Tibial nerve (tissue), 4 donors: ENCODE data around the gene DNAJC15.

ENCODE experiments used
- EP300 ChIP-seq, 2 donors: sonication (generic); formaldehyde crosslinking; IDR thresholded peaks; one replicate each; pipeline ENCODE4 v1.6.1; 2017; ENCODE audit warnings: antibody characterized with exemption in 2 of 2, mild to moderate bottlenecking in 1 of 2
- POLR2A ChIP-seq, 2 donors: fragments of 450-650 bp; IDR thresholded peaks; one replicate each; pipeline ENCODE4 v1.6.1; 2017; ENCODE audit warnings: antibody characterized with exemption in 2 of 2, mild to moderate bottlenecking in 2 of 2, moderate library complexity in 2 of 2
- TF ChIP-seq, protein P1 (sequence below), 5 experiments: fragments of 200-600 bp in 3 of 5; fragments of 450-650 bp in 2 of 5; sonication (generic) in 3 of 5; IDR thresholded peaks; one replicate each; pipeline ENCODE4 v1.5.1; 2016 to 2019; ENCODE audit warnings: antibody characterized with exemption in 5 of 5, mild to moderate bottlenecking in 3 of 5, moderate library complexity in 2 of 5

DNA sequence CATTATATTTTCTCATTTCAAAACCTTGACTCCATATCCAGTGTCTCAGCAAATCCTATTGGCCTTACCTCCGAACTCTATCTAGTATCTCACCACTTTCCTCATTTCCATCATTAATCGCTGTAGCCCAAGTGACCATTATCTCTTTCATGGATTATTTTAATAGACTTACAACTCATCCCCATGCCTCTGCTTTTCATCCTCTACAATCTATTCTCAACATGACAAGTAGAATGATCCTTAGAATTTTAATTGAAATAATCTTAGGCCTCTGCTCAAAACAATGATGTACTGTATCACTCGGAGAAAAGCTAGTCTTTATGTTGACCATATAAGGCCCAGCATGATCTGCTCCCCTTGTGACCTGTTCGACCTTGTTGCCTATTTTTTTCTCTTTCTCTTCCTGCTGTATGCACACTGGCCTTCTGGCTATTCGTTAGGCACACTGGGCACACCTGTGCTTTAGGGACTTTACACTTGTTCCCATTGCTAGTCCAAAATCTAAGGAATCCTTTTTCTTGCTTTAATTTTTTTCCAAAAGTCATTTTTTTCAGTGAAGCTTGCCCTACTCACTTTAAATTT, 21.4 kb downstream of the DNAJC15 start:
- TF ChIP-seq, protein P1, sequence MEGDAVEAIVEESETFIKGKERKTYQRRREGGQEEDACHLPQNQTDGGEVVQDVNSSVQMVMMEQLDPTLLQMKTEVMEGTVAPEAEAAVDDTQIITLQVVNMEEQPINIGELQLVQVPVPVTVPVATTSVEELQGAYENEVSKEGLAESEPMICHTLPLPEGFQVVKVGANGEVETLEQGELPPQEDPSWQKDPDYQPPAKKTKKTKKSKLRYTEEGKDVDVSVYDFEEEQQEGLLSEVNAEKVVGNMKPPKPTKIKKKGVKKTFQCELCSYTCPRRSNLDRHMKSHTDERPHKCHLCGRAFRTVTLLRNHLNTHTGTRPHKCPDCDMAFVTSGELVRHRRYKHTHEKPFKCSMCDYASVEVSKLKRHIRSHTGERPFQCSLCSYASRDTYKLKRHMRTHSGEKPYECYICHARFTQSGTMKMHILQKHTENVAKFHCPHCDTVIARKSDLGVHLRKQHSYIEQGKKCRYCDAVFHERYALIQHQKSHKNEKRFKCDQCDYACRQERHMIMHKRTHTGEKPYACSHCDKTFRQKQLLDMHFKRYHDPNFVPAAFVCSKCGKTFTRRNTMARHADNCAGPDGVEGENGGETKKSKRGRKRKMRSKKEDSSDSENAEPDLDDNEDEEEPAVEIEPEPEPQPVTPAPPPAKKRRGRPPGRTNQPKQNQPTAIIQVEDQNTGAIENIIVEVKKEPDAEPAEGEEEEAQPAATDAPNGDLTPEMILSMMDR (IDR thresholded peaks at IDR 0.05) = no peak
- TF ChIP-seq POLR2A (IDR thresholded peaks at IDR 0.05) (no peak), EP300 (IDR thresholded peaks at IDR 0.05) (no peak)
